Measurements from ENCODE around the gene SLC7A8. TPM values are rescaled to one million over a fixed set of nuclear protein-coding genes. Genes with fewer than 3 reads are reported as not detected.

SLC7A8 gene
- total and polyA plus RNA-seq, 2 experiments from 2014 or later: 117 to 124 TPM

GRCh38 chr14:23162005-23162404, 21.5 kb downstream of the SLC7A8 start:
- Mint-ChIP-seq H3K4me3 (peak overlapping the region; percentile 3; the same call in 1 of the 3 replicates), H3K27ac (peak overlapping the region; percentile 82), H3K9me3 (no peaks in the 10 kb centered on the region), H3K4me1 (peaks cover 50% of the 10 kb centered on the region), H3K27me3 (ENCODE audit: insufficient read depth, low read depth, poor library complexity) (peaks cover 10% of the 10 kb centered on the region), H3K36me3 (ENCODE audit: low read depth) (peaks cover 77% of the 10 kb centered on the region)
- DNase-seq (ENCODE audit: low spot score) (no peak), ATAC-seq (peak; percentile 6; the same call in 2 of the 3 replicates)
- Histone ChIP-seq H3K79me2 (replicated peaks; ENCODE audit: insufficient read depth) (no peaks in the 10 kb centered on the region), H3K4me1 (ENCODE audit: insufficient read depth) (peaks cover 45% of the 10 kb centered on the region), H3K9me2 (ENCODE audit: insufficient read depth) (no peaks in the 10 kb centered on the region), H3K27me3 (ENCODE audit: insufficient read depth) (no peaks in the 10 kb centered on the region), H3K4me3 (no peak overlapping the region), H4K20me1 (replicated peaks; ENCODE audit: insufficient read depth) (peaks cover 5% of the 10 kb centered on the region; the same call in 1 of the 2 replicates), H3K4me2 (no peak overlapping the region), H3F3A (replicated peaks; ENCODE audit: low read depth) (peaks cover 15% of the 10 kb centered on the region; the same call in 1 of the 2 replicates), H3K36me3 (ENCODE audit: insufficient read depth) (peaks cover 30% of the 10 kb centered on the region), H2AFZ (no peak overlapping the region), H3K27ac (ENCODE audit: low read depth) (peak overlapping the region; percentile 83)
- TF ChIP-seq ZNF462 (CRISPR knock-in tag; IDR thresholded peaks at IDR 0.05) (no peak), NANOG (IDR thresholded peaks at IDR 0.05; ENCODE audit: borderline replicate concordance) (no peak)

- Histone ChIP-seq H3K4me1 (ENCODE audit: insufficient read depth) (peaks cover 46% of the 10 kb centered on the region), H3K4me2 (peak overlapping the region; percentile 46), H3K79me2 (replicated peaks; ENCODE audit: insufficient read depth) (no peaks in the 10 kb centered on the region), H4K20me1 (replicated peaks; ENCODE audit: insufficient read depth) (0 out of 2 replicates have a peak, but pooled peaks cover 4% of the 10 kb centered on the region), H3K27ac (ENCODE audit: low read depth) (peak overlapping the region; percentile 82), H3K36me3 (ENCODE audit: insufficient read depth) (peaks cover 34% of the 10 kb centered on the region), H2AFZ (no peak overlapping the region), H3F3A (replicated peaks; ENCODE audit: low read depth) (peaks cover 22% of the 10 kb centered on the region), H3K27me3 (ENCODE audit: insufficient read depth) (no peaks in the 10 kb centered on the region), H3K9me2 (ENCODE audit: insufficient read depth) (no peaks in the 10 kb centered on the region), H3K4me3 (no peak overlapping the region)
- Mint-ChIP-seq H3K36me3 (ENCODE audit: low read depth) (peaks cover 77% of the 10 kb centered on the region), H3K27ac (peak overlapping the region; percentile 98), H3K27me3 (ENCODE audit: insufficient read depth, low read depth, poor library complexity) (peaks cover 10% of the 10 kb centered on the region), H3K4me1 (peaks cover 57% of the 10 kb centered on the region), H3K9me3 (no peaks in the 10 kb centered on the region), H3K4me3 (peak overlapping the region; percentile 59)
- DNase-seq (ENCODE audit: low spot score) (peak; percentile 82), ATAC-seq (peak; percentile 90)
- TF ChIP-seq REST (IDR thresholded peaks at IDR 0.05; ENCODE audit: unreplicated experiment) (no peak), EZH2phosphoT487 (IDR thresholded peaks at IDR 0.05; ENCODE audit: unreplicated experiment) (no peak), CREB1 (CRISPR knock-in tag; IDR thresholded peaks at IDR 0.05; ENCODE audit: low read depth) (peak; percentile 58), NANOG (IDR thresholded peaks at IDR 0.05; ENCODE audit: borderline replicate concordance) (no peak), CTCF (conservative IDR thresholded peaks at IDR 0.05; ENCODE audit: low read depth in 2 of 2) (no peak), ZNF331 (CRISPR knock-in tag; IDR thresholded peaks at IDR 0.05; ENCODE audit: low read depth) (no peak), EZH2 (IDR thresholded peaks at IDR 0.05; ENCODE audit: low read depth, unreplicated experiment) (no peak)
These were observed 22.4 kb downstream of the SLC7A8 start for GRCh38 chr14:23160924-23161522.
